Measurements from ENCODE around the gene THPO. TPM values are rescaled to one million over a fixed set of nuclear protein-coding genes. Genes with fewer than 3 reads are reported as not detected.

Gene THPO
- polyA plus RNA-seq (2013, experiment 1 of 2): 0.44 TPM
- 0.60 TPM for polyA plus RNA-seq (2013, experiment 2 of 2)

- no peak within 1 kb of the TSS for H2BK120ac ChIP-seq (ENCODE audit: low read depth, low read length)
- no peak within 1 kb of the TSS for H3K18ac ChIP-seq (ENCODE audit: low read length)
- peaks cover 8% of the 10 kb centered on the region for H3K27me3 ChIP-seq (ENCODE audit: insufficient read depth, low read length, poor library complexity)
- no peak within 1 kb of the TSS for H2BK5ac ChIP-seq (ENCODE audit: low read length)
- peak within 1 kb of the TSS; percentile 43 for H2AK5ac ChIP-seq (ENCODE audit: low read length)
- H3K9ac ChIP-seq (ENCODE audit: low read length): peak within 1 kb of the TSS; percentile 1
- H3K27ac ChIP-seq (ENCODE audit: low read depth, low read length): no peak within 1 kb of the TSS
- H3K4me2 ChIP-seq (ENCODE audit: low read length): no peak within 1 kb of the TSS
- no peaks in the 10 kb centered on the region for H3K36me3 ChIP-seq (ENCODE audit: control insufficient read depth, insufficient read depth, low read length)
- no peaks in the 10 kb centered on the region for H3K79me2 ChIP-seq (ENCODE audit: control insufficient read depth, insufficient read depth, low read length)
- no peak within 1 kb of the TSS for H3K4ac ChIP-seq (ENCODE audit: low read depth, low read length)
- no peak within 1 kb of the TSS for H4K8ac ChIP-seq (ENCODE audit: low read depth, low read length)
- no CpG with 5 or more reads among the region's 7 CpGs for WGBS (ENCODE audit: extremely low coverage, insufficient coverage, low lambda C conversion rate)
- no peak within 1 kb of the TSS for H2BK15ac ChIP-seq (replicated peaks; ENCODE audit: low read depth)
- H3K23ac ChIP-seq (ENCODE audit: low read length): no peak within 1 kb of the TSS
- H3K4me3 ChIP-seq (ENCODE audit: low read length): no peak within 1 kb of the TSS
- H4K5ac ChIP-seq (ENCODE audit: low read length): no peak within 1 kb of the TSS
- DNase-seq: peak; percentile 52
- peak within 1 kb of the TSS; percentile 74 for H3K56ac ChIP-seq (ENCODE audit: low read length)
- peaks cover 7% of the 10 kb centered on the region for H3K4me1 ChIP-seq (ENCODE audit: control insufficient read depth, low read depth, low read length)
- no peaks in the 10 kb centered on the region for H3K79me1 ChIP-seq (ENCODE audit: low read length)
Observed at GRCh38 chr3:184377882-184378445, at the start of gene THPO. TSS of gene THPO (minus strand) at chr3:184378207. CDS start at chr3:184376259, 1,948 bp downstream.

GRCh38 chr3:184426691-184427141 lies 48.7 kb upstream of the THPO start:
- no peak overlapping the region for H3K4me3 ChIP-seq (ENCODE audit: low read length)
- H3K9ac ChIP-seq (ENCODE audit: low read length): no peak overlapping the region
- H3K56ac ChIP-seq (ENCODE audit: low read length): no peak overlapping the region
- no CpG with 5 or more reads among the region's 12 CpGs for WGBS (ENCODE audit: extremely low coverage, insufficient coverage, low lambda C conversion rate)
- H4K5ac ChIP-seq (ENCODE audit: low read length): no peak overlapping the region
- H3K79me1 ChIP-seq (ENCODE audit: low read length): no peaks in the 10 kb centered on the region
- H3K4me2 ChIP-seq (ENCODE audit: low read length): no peak overlapping the region
- H3K18ac ChIP-seq (ENCODE audit: low read length): no peak overlapping the region
- no peak overlapping the region for H3K23ac ChIP-seq (ENCODE audit: low read length)
- H2BK120ac ChIP-seq (ENCODE audit: low read depth, low read length): no peak overlapping the region
- H2BK15ac ChIP-seq (replicated peaks; ENCODE audit: low read depth): no peak overlapping the region
- no peak overlapping the region for H3K4ac ChIP-seq (ENCODE audit: low read depth, low read length)
- H2BK5ac ChIP-seq (ENCODE audit: low read length): no peak overlapping the region
- no peak overlapping the region for H3K27ac ChIP-seq (ENCODE audit: low read depth, low read length)
- H3K79me2 ChIP-seq (ENCODE audit: control insufficient read depth, insufficient read depth, low read length): no peaks in the 10 kb centered on the region
- no peak for DNase-seq
- no peak overlapping the region for H4K8ac ChIP-seq (ENCODE audit: low read depth, low read length)
- no peaks in the 10 kb centered on the region for H3K36me3 ChIP-seq (ENCODE audit: control insufficient read depth, insufficient read depth, low read length)
- H3K4me1 ChIP-seq (ENCODE audit: control insufficient read depth, low read depth, low read length): no peaks in the 10 kb centered on the region
- no peak overlapping the region for H2AK5ac ChIP-seq (ENCODE audit: low read length)
- no peaks in the 10 kb centered on the region for H3K27me3 ChIP-seq (ENCODE audit: insufficient read depth, low read length, poor library complexity)

GRCh38 chr3:184423561-184423960 lies 45.6 kb upstream of the THPO start:
- Histone ChIP-seq H2BK120ac (ENCODE audit: low read depth, low read length) (no peak overlapping the region), H3K27ac (ENCODE audit: low read depth, low read length) (no peak overlapping the region), H3K9ac (ENCODE audit: low read length) (no peak overlapping the region), H3K79me1 (ENCODE audit: low read length) (no peaks in the 10 kb centered on the region), H3K79me2 (ENCODE audit: control insufficient read depth, insufficient read depth, low read length) (no peaks in the 10 kb centered on the region), H4K8ac (ENCODE audit: low read depth, low read length) (no peak overlapping the region), H3K36me3 (ENCODE audit: control insufficient read depth, insufficient read depth, low read length) (no peaks in the 10 kb centered on the region), H3K4me3 (ENCODE audit: low read length) (no peak overlapping the region), H3K23ac (ENCODE audit: low read length) (no peak overlapping the region), H2BK15ac (replicated peaks; ENCODE audit: low read depth) (no peak overlapping the region), H3K56ac (ENCODE audit: low read length) (no peak overlapping the region), H2BK5ac (ENCODE audit: low read length) (no peak overlapping the region), H2AK5ac (ENCODE audit: low read length) (no peak overlapping the region), H3K18ac (ENCODE audit: low read length) (no peak overlapping the region), H3K4me1 (ENCODE audit: control insufficient read depth, low read depth, low read length) (no peaks in the 10 kb centered on the region), H3K27me3 (ENCODE audit: insufficient read depth, low read length, poor library complexity) (no peaks in the 10 kb centered on the region), H4K5ac (ENCODE audit: low read length) (no peak overlapping the region), H3K4me2 (ENCODE audit: low read length) (no peak overlapping the region), H3K4ac (ENCODE audit: low read depth, low read length) (no peak overlapping the region)
- DNase-seq: peak; percentile 5
- no CpG with 5 or more reads among the region's 3 CpGs for WGBS (ENCODE audit: extremely low coverage, insufficient coverage, low lambda C conversion rate)

DNA sequence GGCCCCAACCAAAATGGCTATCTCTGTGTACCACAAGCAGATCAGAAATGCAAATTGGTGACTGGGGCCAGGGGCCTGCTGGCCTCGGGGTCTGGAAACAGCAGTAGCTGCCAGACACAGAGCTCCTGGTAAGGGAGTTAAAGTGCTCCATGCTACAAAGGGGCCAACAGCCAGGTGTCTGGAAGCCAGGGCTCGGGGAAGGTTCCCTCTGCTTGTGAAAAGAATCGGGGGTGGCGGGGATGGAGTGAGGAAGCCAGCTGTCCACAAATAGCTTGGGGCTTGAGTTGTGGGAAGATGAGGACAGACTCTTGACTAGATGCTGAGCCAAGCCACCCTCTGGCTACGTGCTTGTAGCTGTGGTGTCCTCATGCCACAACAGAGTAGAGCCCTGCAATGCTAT lies 41.2 kb upstream of the THPO start:
- Histone ChIP-seq H3K79me2 (ENCODE audit: control insufficient read depth, insufficient read depth, low read length) (no peaks in the 10 kb centered on the region), H3K23ac (ENCODE audit: low read length) (no peak overlapping the region), H3K79me1 (ENCODE audit: low read length) (no peaks in the 10 kb centered on the region), H3K4me3 (ENCODE audit: low read length) (no peak overlapping the region), H3K9ac (ENCODE audit: low read length) (no peak overlapping the region), H4K5ac (ENCODE audit: low read length) (no peak overlapping the region), H2BK15ac (replicated peaks; ENCODE audit: low read depth) (no peak overlapping the region), H3K4me1 (ENCODE audit: control insufficient read depth, low read depth, low read length) (no peaks in the 10 kb centered on the region), H3K18ac (ENCODE audit: low read length) (no peak overlapping the region), H2BK120ac (ENCODE audit: low read depth, low read length) (no peak overlapping the region), H3K27me3 (ENCODE audit: insufficient read depth, low read length, poor library complexity) (no peaks in the 10 kb centered on the region), H4K8ac (ENCODE audit: low read depth, low read length) (no peak overlapping the region), H2AK5ac (ENCODE audit: low read length) (no peak overlapping the region), H2BK5ac (ENCODE audit: low read length) (no peak overlapping the region), H3K4ac (ENCODE audit: low read depth, low read length) (no peak overlapping the region), H3K4me2 (ENCODE audit: low read length) (no peak overlapping the region), H3K36me3 (ENCODE audit: control insufficient read depth, insufficient read depth, low read length) (no peaks in the 10 kb centered on the region), H3K27ac (ENCODE audit: low read depth, low read length) (no peak overlapping the region), H3K56ac (ENCODE audit: low read length) (no peak overlapping the region)
- peak; percentile 7 for DNase-seq
- WGBS (ENCODE audit: extremely low coverage, insufficient coverage, low lambda C conversion rate): no CpG with 5 or more reads among the region's 5 CpGs

DNA sequence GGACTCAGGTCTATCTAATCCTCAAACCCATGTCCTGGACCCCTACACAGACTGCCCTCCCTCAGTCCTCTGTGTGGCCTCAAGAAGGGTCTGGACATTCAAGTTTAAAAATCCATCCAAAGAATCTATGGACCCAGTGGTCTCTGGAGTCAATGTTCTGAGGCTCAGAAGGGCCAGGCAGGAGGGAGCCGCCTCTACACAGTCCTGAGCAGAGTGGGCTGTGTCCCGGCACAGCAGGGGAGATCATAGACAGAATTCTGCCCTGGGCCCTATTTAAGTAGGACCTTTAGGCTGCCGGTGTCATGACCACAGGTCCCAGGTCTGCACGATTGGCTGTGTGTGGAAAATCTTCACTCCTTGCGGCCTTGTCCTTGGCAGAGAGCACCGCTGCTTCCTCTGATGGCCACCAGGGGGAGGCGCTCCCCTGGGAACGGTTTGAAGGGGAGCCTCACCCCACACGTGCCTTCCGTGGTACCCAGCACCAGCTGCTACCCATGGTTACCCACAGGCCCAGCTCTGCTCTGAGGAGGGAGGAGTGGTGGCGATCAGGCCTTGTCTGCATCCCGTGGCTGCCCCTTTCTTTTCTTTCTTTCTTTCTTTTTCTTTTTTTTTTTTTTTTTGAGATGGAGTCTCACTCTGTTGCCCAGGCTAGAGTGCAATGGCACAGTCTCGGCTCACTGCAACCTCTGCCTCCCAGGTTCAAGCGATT lies 39.8 kb upstream of the THPO start:
- no peak overlapping the region for H3K27ac ChIP-seq (ENCODE audit: low read depth, low read length)
- H3K4me3 ChIP-seq (ENCODE audit: low read length): no peak overlapping the region
- no peaks in the 10 kb centered on the region for H3K4me1 ChIP-seq (ENCODE audit: control insufficient read depth, low read depth, low read length)
- no peak overlapping the region for H4K8ac ChIP-seq (ENCODE audit: low read depth, low read length)
- peak; percentile 67 for DNase-seq
- H3K27me3 ChIP-seq (ENCODE audit: insufficient read depth, low read length, poor library complexity): no peaks in the 10 kb centered on the region
- no peak overlapping the region for H2BK15ac ChIP-seq (replicated peaks; ENCODE audit: low read depth)
- no peak overlapping the region for H3K23ac ChIP-seq (ENCODE audit: low read length)
- no peaks in the 10 kb centered on the region for H3K79me1 ChIP-seq (ENCODE audit: low read length)
- H2BK120ac ChIP-seq (ENCODE audit: low read depth, low read length): no peak overlapping the region
- H3K36me3 ChIP-seq (ENCODE audit: control insufficient read depth, insufficient read depth, low read length): no peaks in the 10 kb centered on the region
- no peaks in the 10 kb centered on the region for H3K79me2 ChIP-seq (ENCODE audit: control insufficient read depth, insufficient read depth, low read length)
- no peak overlapping the region for H3K9ac ChIP-seq (ENCODE audit: low read length)
- H4K5ac ChIP-seq (ENCODE audit: low read length): no peak overlapping the region
- H2BK5ac ChIP-seq (ENCODE audit: low read length): no peak overlapping the region
- H3K4me2 ChIP-seq (ENCODE audit: low read length): no peak overlapping the region
- H2AK5ac ChIP-seq (ENCODE audit: low read length): no peak overlapping the region
- H3K4ac ChIP-seq (ENCODE audit: low read depth, low read length): no peak overlapping the region
- H3K56ac ChIP-seq (ENCODE audit: low read length): no peak overlapping the region
- no peak overlapping the region for H3K18ac ChIP-seq (ENCODE audit: low read length)
- WGBS (ENCODE audit: extremely low coverage, insufficient coverage, low lambda C conversion rate): no CpG with 5 or more reads among the region's 14 CpGs

DNA sequence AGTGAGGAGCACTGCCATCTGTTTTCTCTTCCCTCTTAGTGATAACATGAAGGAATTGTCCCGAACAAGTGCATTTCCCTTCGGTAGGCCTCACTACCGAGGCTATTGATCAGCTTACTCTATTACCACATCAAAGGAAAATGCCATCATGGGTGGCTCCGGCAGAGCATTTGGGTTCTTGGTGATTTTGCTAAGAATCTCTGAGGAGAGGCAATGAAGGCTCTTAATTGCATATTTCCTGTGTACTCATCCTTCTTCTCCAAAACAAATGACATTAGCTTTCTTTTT lies 37.1 kb upstream of the THPO start:
- Histone ChIP-seq H2BK5ac (ENCODE audit: low read length) (no peak overlapping the region), H3K27me3 (ENCODE audit: insufficient read depth, low read length, poor library complexity) (no peaks in the 10 kb centered on the region), H3K4me2 (ENCODE audit: low read length) (no peak overlapping the region), H4K8ac (ENCODE audit: low read depth, low read length) (no peak overlapping the region), H2BK120ac (ENCODE audit: low read depth, low read length) (no peak overlapping the region), H4K5ac (ENCODE audit: low read length) (no peak overlapping the region), H3K36me3 (ENCODE audit: control insufficient read depth, insufficient read depth, low read length) (no peaks in the 10 kb centered on the region), H3K27ac (ENCODE audit: low read depth, low read length) (no peak overlapping the region), H3K4me1 (ENCODE audit: control insufficient read depth, low read depth, low read length) (no peaks in the 10 kb centered on the region), H3K4ac (ENCODE audit: low read depth, low read length) (no peak overlapping the region), H3K79me1 (ENCODE audit: low read length) (no peaks in the 10 kb centered on the region), H3K79me2 (ENCODE audit: control insufficient read depth, insufficient read depth, low read length) (no peaks in the 10 kb centered on the region), H3K9ac (ENCODE audit: low read length) (no peak overlapping the region), H3K56ac (ENCODE audit: low read length) (no peak overlapping the region), H3K4me3 (ENCODE audit: low read length) (no peak overlapping the region), H2BK15ac (replicated peaks; ENCODE audit: low read depth) (no peak overlapping the region), H3K18ac (ENCODE audit: low read length) (no peak overlapping the region), H3K23ac (ENCODE audit: low read length) (no peak overlapping the region), H2AK5ac (ENCODE audit: low read length) (no peak overlapping the region)
- no CpG with 5 or more reads among the region's 4 CpGs for whole genome bisulfite sequencing (ENCODE audit: extremely low coverage, insufficient coverage, low lambda C conversion rate)
- no peak for DNase-seq

All from mesendoderm (in vitro differentiated cells).